ENCODE results near the gene FYB1.

The FYB1 gene

DNA sequence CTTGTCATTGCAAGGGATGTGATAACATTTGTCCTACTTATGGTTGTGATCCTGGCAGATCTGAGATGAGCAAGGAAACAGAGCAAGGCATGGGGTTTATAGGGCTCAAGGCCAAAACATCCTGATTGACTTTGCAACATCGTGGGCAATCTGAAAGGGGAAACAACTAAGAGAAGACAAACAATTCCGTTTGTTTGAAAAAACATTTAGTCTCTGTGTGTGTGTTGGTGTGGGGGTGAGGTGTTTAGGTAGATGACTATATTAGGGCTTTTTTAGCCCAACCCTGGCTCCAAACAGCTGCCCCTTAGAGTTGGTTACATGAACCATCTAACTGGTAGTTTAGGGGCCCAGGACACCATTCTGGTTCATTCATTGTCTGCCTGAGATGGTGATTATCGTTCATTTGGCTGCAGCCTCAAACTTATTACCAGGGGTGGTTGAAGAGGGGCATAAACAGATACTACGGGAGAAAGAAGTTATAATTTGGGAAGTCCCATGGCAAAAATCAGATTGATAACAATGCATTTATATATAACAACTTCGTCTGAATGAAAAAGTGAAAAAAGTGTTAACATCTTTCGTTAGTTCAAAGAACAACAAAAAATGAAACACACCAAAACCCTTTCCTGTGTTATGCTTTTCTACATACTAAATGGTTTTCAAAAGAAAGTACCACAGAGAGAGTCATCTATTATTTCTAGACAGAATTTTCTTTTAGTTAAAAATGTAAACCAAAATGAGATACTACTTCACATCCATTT is 5.7 kb downstream of the FYB1 start:
- no peaks in the 10 kb centered on the region for H3K9me3 Mint-ChIP-seq

DNA sequence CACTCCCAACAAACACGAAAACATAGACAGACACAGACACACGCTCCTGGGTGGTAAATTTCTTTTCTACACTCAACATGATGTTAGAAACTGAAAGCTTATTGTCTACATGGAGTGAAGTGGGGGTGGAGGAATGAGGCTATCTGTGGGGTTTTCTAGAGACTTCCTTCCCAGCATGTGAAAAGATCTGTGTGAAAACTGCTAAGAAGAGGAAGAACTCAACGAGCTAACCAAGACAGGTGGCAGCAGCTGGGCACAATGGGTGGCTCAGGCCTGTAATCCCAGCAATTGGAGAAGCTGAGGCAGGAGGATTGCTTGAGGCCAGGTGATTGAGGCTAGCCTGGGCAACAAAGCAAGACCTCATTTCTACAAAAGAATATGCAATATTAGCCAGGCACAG is 7.6 kb downstream of the FYB1 start:
- no peaks in the 10 kb centered on the region for H3K36me3 Mint-ChIP-seq (ENCODE audit: low read depth)
- no peaks in the 10 kb centered on the region for H3K27me3 Mint-ChIP-seq (ENCODE audit: low read depth)
- TF ChIP-seq, protein P1, sequence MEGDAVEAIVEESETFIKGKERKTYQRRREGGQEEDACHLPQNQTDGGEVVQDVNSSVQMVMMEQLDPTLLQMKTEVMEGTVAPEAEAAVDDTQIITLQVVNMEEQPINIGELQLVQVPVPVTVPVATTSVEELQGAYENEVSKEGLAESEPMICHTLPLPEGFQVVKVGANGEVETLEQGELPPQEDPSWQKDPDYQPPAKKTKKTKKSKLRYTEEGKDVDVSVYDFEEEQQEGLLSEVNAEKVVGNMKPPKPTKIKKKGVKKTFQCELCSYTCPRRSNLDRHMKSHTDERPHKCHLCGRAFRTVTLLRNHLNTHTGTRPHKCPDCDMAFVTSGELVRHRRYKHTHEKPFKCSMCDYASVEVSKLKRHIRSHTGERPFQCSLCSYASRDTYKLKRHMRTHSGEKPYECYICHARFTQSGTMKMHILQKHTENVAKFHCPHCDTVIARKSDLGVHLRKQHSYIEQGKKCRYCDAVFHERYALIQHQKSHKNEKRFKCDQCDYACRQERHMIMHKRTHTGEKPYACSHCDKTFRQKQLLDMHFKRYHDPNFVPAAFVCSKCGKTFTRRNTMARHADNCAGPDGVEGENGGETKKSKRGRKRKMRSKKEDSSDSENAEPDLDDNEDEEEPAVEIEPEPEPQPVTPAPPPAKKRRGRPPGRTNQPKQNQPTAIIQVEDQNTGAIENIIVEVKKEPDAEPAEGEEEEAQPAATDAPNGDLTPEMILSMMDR (IDR thresholded peaks at IDR 0.05; ENCODE audit: unreplicated experiment in 3 of 3), result no peak
- H3K4me1 Mint-ChIP-seq, result peaks cover 12% of the 10 kb centered on the region
- no peaks in the 10 kb centered on the region for H3K9me3 Mint-ChIP-seq
- H3K4me3 Mint-ChIP-seq, result no peak overlapping the region
- no peak overlapping the region for H3K27ac Mint-ChIP-seq

More for the DNA sequence above, 5.7 kb downstream of the FYB1 start:
- Mint-ChIP-seq H3K36me3 (ENCODE audit: low read depth) (no peaks in the 10 kb centered on the region), H3K27ac (no peak overlapping the region), H3K27me3 (ENCODE audit: low read depth) (no peaks in the 10 kb centered on the region), H3K4me1 (peaks cover 21% of the 10 kb centered on the region), H3K4me3 (no peak overlapping the region)
- TF ChIP-seq, protein P1 (IDR thresholded peaks at IDR 0.05; ENCODE audit: unreplicated experiment in 3 of 3), result no peak

DNA sequence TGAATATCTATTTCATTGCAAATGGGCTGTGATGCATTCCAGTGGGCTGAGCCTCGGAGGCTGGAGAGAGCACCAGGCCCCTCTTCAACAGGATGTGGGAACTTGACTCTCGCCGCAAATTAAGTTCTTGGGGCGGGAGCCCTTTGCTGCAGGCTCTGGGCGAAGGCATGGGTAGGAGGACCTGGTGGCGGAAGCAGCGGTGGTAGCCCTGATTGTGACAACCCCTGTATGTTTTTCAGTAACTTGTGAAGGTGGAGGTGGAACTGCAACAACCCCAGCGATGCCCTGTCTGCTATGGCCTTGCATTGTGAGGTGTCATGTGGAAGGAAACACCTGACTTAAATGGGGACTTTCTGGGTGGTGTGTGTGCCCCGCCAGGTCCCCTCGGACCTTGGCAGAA is 9.4 kb downstream of the FYB1 start:
- Mint-ChIP-seq H3K27me3 (ENCODE audit: low read depth) (no peaks in the 10 kb centered on the region), H3K36me3 (ENCODE audit: low read depth) (no peaks in the 10 kb centered on the region), H3K4me3 (no peak overlapping the region), H3K27ac (no peak overlapping the region), H3K9me3 (no peaks in the 10 kb centered on the region), H3K4me1 (peaks cover 8% of the 10 kb centered on the region)
- TF ChIP-seq, protein P1 (IDR thresholded peaks at IDR 0.05; ENCODE audit: unreplicated experiment in 3 of 3), result no peak

DNA sequence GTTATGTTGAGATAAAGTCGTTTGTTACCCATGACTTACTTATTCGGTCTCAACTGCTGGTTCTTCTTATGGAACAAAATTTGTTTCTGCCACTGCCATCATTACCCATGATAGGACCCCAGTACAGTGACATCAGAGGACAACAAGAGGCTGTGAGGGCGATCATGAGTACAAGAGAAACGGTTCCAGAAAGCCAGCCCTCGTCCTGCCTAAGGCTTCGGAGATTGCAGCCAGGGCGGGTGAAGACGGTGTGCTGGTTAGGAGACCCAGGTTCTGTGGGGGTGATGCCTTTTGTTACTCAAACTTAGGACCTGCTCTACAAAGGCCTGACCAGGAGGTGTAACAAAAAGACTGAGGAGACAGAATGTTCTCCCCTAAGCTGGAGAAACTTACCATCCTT is 10.9 kb downstream of the FYB1 start:
- H3K9me3 Mint-ChIP-seq, result no peaks in the 10 kb centered on the region
- TF ChIP-seq, protein P1 (IDR thresholded peaks at IDR 0.05; ENCODE audit: unreplicated experiment in 3 of 3), result no peak
- no peaks in the 10 kb centered on the region for H3K36me3 Mint-ChIP-seq (ENCODE audit: low read depth)
- no peak overlapping the region for H3K27ac Mint-ChIP-seq
- peaks cover 8% of the 10 kb centered on the region for H3K4me1 Mint-ChIP-seq
- no peaks in the 10 kb centered on the region for H3K27me3 Mint-ChIP-seq (ENCODE audit: low read depth)
- H3K4me3 Mint-ChIP-seq, result no peak overlapping the region

DNA sequence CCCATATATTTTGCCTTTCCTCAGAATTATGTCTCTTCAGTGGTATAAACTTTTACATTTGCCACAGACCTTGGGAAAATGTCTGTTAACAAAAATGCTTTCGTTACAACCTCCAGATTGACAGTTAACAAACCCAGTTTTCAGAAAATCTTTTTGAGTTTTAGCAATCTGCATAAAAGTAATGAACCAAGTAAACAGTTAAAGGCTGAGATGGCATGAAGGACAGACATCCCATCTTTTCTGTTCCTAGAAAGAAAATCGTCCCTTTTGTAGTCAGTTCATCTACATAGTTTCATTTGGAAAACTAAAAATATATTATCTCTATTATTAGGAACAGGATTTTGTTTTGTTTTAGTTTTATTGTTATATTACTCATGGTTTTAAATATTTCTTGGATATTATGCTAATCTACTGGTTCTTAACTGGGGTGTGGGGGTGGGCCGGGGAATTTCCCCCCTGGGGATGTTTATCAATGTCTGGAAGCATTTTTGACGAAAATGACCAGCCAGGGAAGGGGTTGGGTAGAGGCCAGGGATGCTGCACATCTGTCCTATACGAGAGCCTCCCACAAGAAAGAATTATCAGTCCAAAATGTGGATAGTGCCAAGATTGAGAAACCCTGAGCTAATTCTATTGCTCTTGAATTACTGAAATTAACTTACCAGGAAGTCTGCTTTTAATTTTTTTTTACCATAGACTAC is 11.9 kb downstream of the FYB1 start:
- H3K4me1 Mint-ChIP-seq, result peaks cover 5% of the 10 kb centered on the region
- H3K4me3 Mint-ChIP-seq, result no peak overlapping the region
- H3K36me3 Mint-ChIP-seq (ENCODE audit: low read depth), result no peaks in the 10 kb centered on the region
- H3K9me3 Mint-ChIP-seq, result no peaks in the 10 kb centered on the region
- H3K27me3 Mint-ChIP-seq (ENCODE audit: low read depth), result no peaks in the 10 kb centered on the region
- TF ChIP-seq, protein P1 (IDR thresholded peaks at IDR 0.05; ENCODE audit: unreplicated experiment in 3 of 3), result no peak
- no peak overlapping the region for H3K27ac Mint-ChIP-seq

Data from nephron (organoid).